Thyroid gland (tissue), 4 donors: ENCODE results near the gene CHGA. TPM values are rescaled to one million over a fixed set of nuclear protein-coding genes. Genes with fewer than 3 reads are reported as not detected.

ENCODE experiments used
- DNase-seq, 2 donors: peaks; one replicate each; pipeline ENCODE4 v3.0.0-alpha.2; 2019
- H3K27ac ChIP-seq, 3 donors: fragments of 200-600 bp; sonication (generic); 1 replicate in 2 of 3; 2 replicates in 1 of 3; pipeline ENCODE4 v1.5.1; 2016 to 2019; ENCODE audit warnings: mild to moderate bottlenecking in 1 of 3, moderate library complexity in 1 of 3
- H3K27me3 ChIP-seq: fragments of 200-600 bp; sonication (generic); one replicate; pipeline ENCODE4 v1.5.1; 2019
- H3K36me3 ChIP-seq, 2 donors: fragments of 200-600 bp; sonication (generic); one replicate each; pipeline ENCODE4 v1.5.1; 2016 to 2019
- H3K4me1 ChIP-seq, 2 donors: fragments of 200-600 bp; sonication (generic); one replicate each; pipeline ENCODE4 v1.5.1; 2017 to 2019
- H3K4me3 ChIP-seq, 3 donors: fragments of 200-600 bp; sonication (generic); replicated peaks in 1 of 3; 1 replicate in 2 of 3; 2 replicates in 1 of 3; pipeline ENCODE4 v1.5.1; 2016; ENCODE audit warnings: mild to moderate bottlenecking in 1 of 3
- H3K9me3 ChIP-seq: fragments of 200-600 bp; sonication (generic); one replicate; pipeline ENCODE4 v1.5.1; 2017
- POLR2A ChIP-seq, 2 donors: fragments of 450-650 bp; IDR thresholded peaks; one replicate each; pipeline ENCODE4 v1.6.1; 2017; ENCODE audit warnings: antibody characterized with exemption in 2 of 2, mild to moderate bottlenecking in 2 of 2, moderate library complexity in 1 of 2
- WGBS, 2 donors: methylation state at CpG; one replicate each; pipeline ENCODE4 v1.1.5; 2017; 5-methylcytosine and 5-hydroxymethylcytosine counted together
- intact Hi-C: fragments of 100-400 bp; cut with DNase I; formaldehyde crosslinking; loops from one replicate; pipeline ENCODE4 v1.15.1; 2023
- total RNA-seq, 4 donors: library from RNA; depleted of rRNA; stranded (reverse); fragments of >200 nt; gene quantifications; one replicate each; pipeline ENCODE4 v1.2.3, GENCODE V29; 2016
- TF ChIP-seq, protein P1 (sequence below), 6 experiments: fragments of 200-600 bp in 3 of 6; fragments of 450-650 bp in 3 of 6; sonication (generic) in 3 of 6; IDR thresholded peaks; one replicate each; pipeline ENCODE4 v1.5.1; 2016 to 2019; ENCODE audit warnings: antibody characterized with exemption in 6 of 6, mild to moderate bottlenecking in 2 of 6, inconsistent platforms in 1 of 6, moderate library complexity in 1 of 6

CHGA gene
- total RNA-seq, 4 donors from 2014 or later, result 0.54 to 9.6 (median 1.5) TPM

- no peaks in the 10 kb centered on the region for H3K27me3 ChIP-seq
- no peak overlapping the region for H3K4me3 ChIP-seq
- 53 to 57% methylated on average over 3 of the region's 3 CpGs for WGBS, 2 donors
- H3K27ac ChIP-seq, result no peak overlapping the region
- intact Hi-C loops, result no loop called here
- no peaks in the 10 kb centered on the region for H3K36me3 ChIP-seq
- H3K4me1 ChIP-seq, result peaks cover 0 to 6% of the 10 kb centered on the region in 2 donors
- TF ChIP-seq, protein P1, sequence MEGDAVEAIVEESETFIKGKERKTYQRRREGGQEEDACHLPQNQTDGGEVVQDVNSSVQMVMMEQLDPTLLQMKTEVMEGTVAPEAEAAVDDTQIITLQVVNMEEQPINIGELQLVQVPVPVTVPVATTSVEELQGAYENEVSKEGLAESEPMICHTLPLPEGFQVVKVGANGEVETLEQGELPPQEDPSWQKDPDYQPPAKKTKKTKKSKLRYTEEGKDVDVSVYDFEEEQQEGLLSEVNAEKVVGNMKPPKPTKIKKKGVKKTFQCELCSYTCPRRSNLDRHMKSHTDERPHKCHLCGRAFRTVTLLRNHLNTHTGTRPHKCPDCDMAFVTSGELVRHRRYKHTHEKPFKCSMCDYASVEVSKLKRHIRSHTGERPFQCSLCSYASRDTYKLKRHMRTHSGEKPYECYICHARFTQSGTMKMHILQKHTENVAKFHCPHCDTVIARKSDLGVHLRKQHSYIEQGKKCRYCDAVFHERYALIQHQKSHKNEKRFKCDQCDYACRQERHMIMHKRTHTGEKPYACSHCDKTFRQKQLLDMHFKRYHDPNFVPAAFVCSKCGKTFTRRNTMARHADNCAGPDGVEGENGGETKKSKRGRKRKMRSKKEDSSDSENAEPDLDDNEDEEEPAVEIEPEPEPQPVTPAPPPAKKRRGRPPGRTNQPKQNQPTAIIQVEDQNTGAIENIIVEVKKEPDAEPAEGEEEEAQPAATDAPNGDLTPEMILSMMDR (IDR thresholded peaks at IDR 0.05), result no peak
- no peak for TF ChIP-seq POLR2A (IDR thresholded peaks at IDR 0.05)
- no peak for DNase-seq
- no peaks in the 10 kb centered on the region for H3K9me3 ChIP-seq
Observed at GRCh38 chr14:92926931-92927330, 4.0 kb downstream of the CHGA start.

DNA sequence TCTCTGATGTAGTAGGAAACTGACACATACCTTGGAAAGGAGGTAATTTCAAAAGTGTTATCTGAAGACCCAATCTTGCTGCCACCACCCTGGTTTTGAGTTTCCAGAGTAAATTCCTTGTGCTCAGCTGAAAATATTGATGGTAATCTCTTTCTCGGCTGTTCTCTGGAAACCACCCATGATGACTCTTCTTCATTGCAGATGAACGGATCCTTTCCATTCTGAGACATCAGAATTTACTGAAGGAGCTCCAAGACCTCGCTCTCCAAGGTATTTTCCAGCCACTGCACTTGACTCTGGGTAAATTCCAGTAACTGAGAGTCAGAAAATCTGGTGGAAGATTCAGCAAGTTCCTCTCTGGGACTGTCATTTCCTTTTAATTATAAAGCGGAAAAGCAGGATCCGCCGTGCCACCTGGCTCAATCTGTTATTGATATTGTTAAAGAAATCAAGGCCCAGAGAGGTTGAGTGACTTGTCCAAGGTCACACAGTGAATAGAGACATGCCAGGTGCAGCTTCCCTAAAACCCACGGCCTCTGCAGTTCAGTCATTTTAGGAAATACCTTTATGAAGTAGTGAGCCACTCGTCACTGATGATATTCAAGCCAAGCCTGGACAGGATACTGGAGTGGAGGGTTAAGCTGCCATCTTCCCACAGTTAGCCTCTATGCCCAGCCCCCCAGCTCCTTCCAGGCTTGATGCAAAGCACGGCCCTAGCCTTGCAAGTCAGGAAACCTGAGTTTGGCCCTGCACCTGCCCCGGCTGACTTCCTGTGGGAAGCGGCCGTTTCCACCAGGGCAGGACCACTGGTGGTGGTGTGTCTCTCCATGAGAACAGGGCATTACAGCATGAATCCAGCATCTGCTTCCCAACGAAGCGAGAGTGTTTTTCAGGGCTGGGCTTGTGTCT, 4.7 kb downstream of the CHGA start:
- Histone ChIP-seq H3K36me3 (no peaks in the 10 kb centered on the region), H3K4me3 (no peak overlapping the region), H3K27me3 (no peaks in the 10 kb centered on the region), H3K9me3 (no peaks in the 10 kb centered on the region), H3K4me1 (peaks cover 0 to 6% of the 10 kb centered on the region in 2 donors), H3K27ac (no peak overlapping the region)
- WGBS, 2 donors, result 60 to 65% methylated on average over 12 to 14 of the region's 14 CpGs
- intact Hi-C loops, result no loop called here
- no peak for DNase-seq
- TF ChIP-seq, protein P1 (IDR thresholded peaks at IDR 0.05), result no peak
- TF ChIP-seq POLR2A (IDR thresholded peaks at IDR 0.05), result no peak

DNA sequence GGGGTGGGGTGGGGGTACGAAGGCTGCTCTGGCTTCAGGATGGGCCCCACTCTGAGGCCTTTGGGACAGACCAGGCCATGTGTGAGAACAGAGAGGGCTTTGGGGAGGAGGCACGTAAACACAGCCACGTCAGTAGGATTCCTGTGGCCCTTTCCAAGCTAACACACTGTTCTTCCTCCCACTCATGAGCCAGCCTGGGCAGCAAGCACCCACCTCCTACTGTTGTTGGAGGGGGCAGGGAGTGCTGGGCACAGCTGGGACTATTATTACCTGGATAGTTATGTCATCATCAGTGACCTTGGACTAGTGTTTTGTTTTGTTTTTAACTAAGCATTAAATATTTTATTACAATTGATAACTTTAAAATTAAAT, 5.3 kb downstream of the CHGA start:
- Histone ChIP-seq H3K4me3 (no peak overlapping the region), H3K27me3 (no peaks in the 10 kb centered on the region), H3K27ac (no peak overlapping the region), H3K36me3 (no peaks in the 10 kb centered on the region), H3K9me3 (no peaks in the 10 kb centered on the region), H3K4me1 (peaks cover 0 to 3% of the 10 kb centered on the region in 2 donors)
- WGBS, 2 donors, result 66 to 83% methylated on average over 2 to 3 of the region's 3 CpGs
- no peak for DNase-seq
- intact Hi-C loops, result no loop called here
- TF ChIP-seq POLR2A (IDR thresholded peaks at IDR 0.05), result no peak
- TF ChIP-seq, protein P1 (IDR thresholded peaks at IDR 0.05), result no peak

DNA sequence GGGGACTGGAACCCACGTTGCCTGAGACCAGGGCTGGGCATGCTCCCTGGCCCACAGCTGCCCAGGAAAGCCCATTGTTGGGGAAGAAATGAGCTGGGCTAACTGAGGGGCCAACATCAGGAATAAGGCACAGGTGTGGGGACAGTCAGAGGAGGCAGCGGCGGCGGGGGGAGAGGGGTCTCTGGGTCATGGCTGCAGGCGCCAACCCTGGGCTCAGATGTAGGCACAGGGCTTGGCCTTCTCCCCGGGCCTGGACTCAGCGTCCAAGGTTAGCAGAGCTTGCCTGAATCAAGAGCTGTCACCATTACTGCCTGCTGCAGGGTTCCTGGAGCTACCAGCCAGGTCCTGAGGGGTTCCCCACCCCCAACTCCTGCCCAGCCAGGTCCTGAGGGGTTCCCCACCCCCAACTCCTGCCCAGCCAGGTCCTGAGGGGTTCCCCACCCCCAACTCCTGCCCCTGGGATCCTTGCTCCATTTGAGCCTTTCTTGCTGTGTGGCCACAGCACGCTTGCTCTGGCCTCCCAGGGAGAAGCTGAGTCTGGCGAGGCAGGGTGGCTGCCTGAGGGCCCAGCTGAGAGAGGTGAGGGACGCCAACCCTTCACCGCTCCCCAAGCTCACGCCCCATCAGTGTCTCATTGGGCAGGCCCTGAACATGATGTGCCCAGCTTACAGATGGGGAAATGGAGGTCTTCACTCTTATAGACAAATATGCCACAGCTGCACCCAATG, 6.2 kb downstream of the CHGA start:
- intact Hi-C loops, result no loop called here
- Histone ChIP-seq H3K27ac (no peak overlapping the region), H3K4me1 (no peaks in the 10 kb centered on the region), H3K4me3 (no peak overlapping the region), H3K27me3 (no peaks in the 10 kb centered on the region), H3K36me3 (no peaks in the 10 kb centered on the region), H3K9me3 (no peaks in the 10 kb centered on the region)
- TF ChIP-seq POLR2A (IDR thresholded peaks at IDR 0.05), result no peak
- TF ChIP-seq, protein P1 (IDR thresholded peaks at IDR 0.05), result no peak
- 69 to 88% methylated on average over 6 to 8 of the region's 12 CpGs for WGBS, 2 donors
- no peak for DNase-seq
